GM10248 (cell line): ENCODE data around the gene NVL.

Experiments
- CTCF ChIA-PET: fragments of 300-600 bp; sonication (Branson Sonifier 250); formaldehyde crosslinking; extraction: SDS; loops from one replicate; lab custom pipeline; 2021; ENCODE audit warnings: antibody characterized with exemption; lab: Yijun Ruan, JAX
- POLR2A ChIA-PET: fragments of 350-650 bp; sonication (Branson Sonifier 250); formaldehyde crosslinking; extraction: SDS; loops from one replicate; lab custom pipeline; 2020; ENCODE audit warnings: antibody characterized with exemption; lab: Yijun Ruan, JAX
- DNase-seq: peaks from one replicate; pipeline ENCODE4 v3.0.0; 2012; ENCODE audit errors: extremely low spot score
- CTCF ChIP-seq: IDR thresholded peaks from 2 replicates; pipeline ENCODE4 v1.5.1; 2012; ENCODE audit warnings: mild to moderate bottlenecking, low read depth; ENCODE audit errors: extremely low read depth, missing control alignments, control extremely low read depth

The NVL gene

DNA sequence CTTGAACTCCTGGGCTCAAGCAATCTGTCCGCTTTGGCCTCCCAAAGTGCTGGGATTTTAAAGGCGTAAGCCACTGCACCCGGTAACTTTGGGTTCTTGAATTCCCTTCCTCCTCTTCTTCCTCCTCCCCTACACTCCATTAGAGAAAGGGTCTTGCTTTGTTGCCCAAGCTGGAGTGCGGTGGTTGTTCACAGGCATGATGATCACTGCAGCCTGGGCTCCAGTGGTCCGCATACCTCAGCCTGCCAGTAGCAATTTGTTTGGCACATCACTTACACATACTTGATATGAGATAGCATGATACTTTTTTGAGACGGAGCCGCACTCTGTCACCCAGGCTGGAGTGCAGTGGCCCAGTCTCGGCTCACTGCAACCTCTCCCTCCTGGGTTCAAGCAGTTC, 144.8 kb downstream of the NVL start:
- ChIA-PET CTCF (interaction anchor here (1.4 to 1.8 kb wide), 2 partner anchors 8 to 26 kb away, joined by 3 to 5 read pairs; no protein-coding TSS in a partner anchor), POLR2A (interaction anchor here (0.6 kb wide), 1 partner anchor 348 kb away, joined by 3 read pairs; no protein-coding TSS in a partner anchor)
- DNase-seq: no peak
- TF ChIP-seq CTCF: no peak

DNA sequence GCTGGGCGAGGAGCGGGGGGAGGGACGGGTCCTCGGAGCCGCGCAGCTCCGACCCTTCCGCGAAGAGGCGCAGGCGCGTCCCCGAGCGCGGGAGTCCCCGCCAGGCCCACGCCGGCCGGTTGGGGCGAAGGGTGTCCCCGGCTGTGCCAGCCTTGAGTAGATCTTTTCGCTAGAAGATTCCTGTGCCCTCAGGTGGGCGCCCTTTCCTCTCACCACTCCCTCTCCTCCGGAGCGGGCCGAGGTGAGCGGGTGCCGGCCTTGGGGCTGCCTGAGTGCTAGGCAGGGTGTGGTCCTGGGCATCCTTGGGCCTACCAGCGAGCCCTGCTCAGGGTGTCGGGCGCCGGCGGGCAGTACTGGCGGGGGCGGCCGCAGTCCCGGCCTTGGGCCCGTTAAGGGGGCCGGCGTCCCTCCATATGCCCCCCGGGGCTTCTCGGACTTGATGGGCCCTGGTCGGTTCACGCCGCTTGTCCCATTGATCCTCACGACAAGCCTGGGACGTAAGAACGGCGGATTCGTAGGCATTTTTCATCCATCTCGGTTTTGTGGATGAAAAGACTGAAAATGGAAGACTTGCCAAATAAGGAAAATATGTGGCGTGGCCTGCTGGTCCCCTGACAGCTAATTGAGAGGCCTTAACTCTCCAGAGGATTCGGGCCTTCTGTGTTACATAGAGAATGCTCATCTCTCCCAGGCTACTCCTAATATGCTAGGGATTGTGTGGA, 146.2 kb downstream of the NVL start:
- CTCF ChIA-PET: interaction anchor here (1.4 to 1.8 kb wide), 3 partner anchors 10 to 25 kb away, joined by 3 to 9 read pairs (median 5); no protein-coding TSS in a partner anchor
- POLR2A ChIA-PET: interaction anchor here (0.6 to 1.2 kb wide), 2 partner anchors 9 to 21 kb away, joined by 3 to 9 read pairs; no protein-coding TSS in a partner anchor
- TF ChIP-seq CTCF: no peak
- DNase-seq: peak; percentile 68

DNA sequence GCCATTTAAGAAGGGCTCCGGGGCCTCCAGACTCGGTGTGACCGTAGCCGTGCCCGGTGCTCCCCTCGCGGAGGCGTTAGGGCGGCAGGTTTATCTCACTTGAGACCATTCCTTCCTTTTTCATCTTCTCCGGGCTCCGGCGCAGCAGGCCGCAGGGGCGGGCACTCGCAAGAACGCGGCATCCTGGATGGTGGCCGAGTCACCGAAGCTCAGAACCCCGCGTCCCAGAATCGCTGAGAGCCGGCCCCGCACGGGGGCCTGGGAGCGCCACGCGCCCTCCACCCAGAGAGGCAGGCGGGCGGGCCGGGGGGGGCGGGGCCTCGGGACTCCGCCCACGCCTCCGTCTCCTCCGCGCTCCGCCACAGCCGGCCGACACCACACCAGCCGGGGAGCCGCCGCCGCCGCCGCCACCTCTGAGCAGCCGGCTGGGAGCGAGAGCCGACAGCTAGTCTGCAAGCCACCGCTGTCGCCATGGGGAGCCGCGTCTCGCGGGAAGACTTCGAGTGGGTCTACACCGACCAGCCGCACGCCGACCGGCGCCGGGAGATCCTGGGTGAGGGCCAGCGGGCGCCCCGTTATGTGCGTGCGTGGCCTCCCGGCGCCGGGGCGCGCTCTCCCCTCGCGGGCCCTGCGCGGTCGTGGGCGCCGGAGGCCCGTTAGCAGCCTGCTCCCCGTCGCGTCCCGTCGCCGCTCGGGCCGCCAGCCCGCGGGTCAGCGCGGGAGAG, 146.9 kb downstream of the NVL start, which contains the start of gene DEGS1:
DEGS1 (plus strand) TSS at position 375 of the 725 bp plus-strand sequence; CDS start at position 472, 97 bp downstream.
- TF ChIP-seq CTCF: no peak
- POLR2A ChIA-PET: interaction anchor here (0.6 to 1.2 kb wide), 3 partner anchors 10 to 53 kb away, joined by 6 to 9 read pairs (median 6); no protein-coding TSS in a partner anchor
- CTCF ChIA-PET: interaction anchor here (0.8 to 1.8 kb wide), 4 partner anchors 10 to 67 kb away, joined by 3 to 9 read pairs (median 5); no protein-coding TSS in a partner anchor
- DNase-seq: peak; percentile 92

GRCh38 chr1:224182057-224182865, 147.7 kb downstream of the NVL start:
- no peak for TF ChIP-seq CTCF
- peak; percentile 83 for DNase-seq
- ChIA-PET POLR2A (interaction anchor here (0.6 to 1.2 kb wide), 3 partner anchors 11 to 54 kb away, joined by 6 to 9 read pairs (median 6); no protein-coding TSS in a partner anchor), CTCF (interaction anchor here (0.8 to 1.6 kb wide), 3 partner anchors 11 to 67 kb away, joined by 3 to 9 read pairs (median 5); no protein-coding TSS in a partner anchor)

- DNase-seq: no peak
- ChIA-PET POLR2A (no interaction called here), CTCF (interaction anchor here (1.4 to 1.6 kb wide), 2 partner anchors 12 to 317 kb away, joined by 3 to 5 read pairs; no protein-coding TSS in a partner anchor)
- TF ChIP-seq CTCF: no peak
Measured at GRCh38 chr1:224181453-224181810, 148.5 kb downstream of the NVL start.
